Measurements from ENCODE around the gene TBCK.
A peak's percentile ranks its signal among the peaks of the same experiment; 100 is the strongest.

TBCK gene

DNA sequence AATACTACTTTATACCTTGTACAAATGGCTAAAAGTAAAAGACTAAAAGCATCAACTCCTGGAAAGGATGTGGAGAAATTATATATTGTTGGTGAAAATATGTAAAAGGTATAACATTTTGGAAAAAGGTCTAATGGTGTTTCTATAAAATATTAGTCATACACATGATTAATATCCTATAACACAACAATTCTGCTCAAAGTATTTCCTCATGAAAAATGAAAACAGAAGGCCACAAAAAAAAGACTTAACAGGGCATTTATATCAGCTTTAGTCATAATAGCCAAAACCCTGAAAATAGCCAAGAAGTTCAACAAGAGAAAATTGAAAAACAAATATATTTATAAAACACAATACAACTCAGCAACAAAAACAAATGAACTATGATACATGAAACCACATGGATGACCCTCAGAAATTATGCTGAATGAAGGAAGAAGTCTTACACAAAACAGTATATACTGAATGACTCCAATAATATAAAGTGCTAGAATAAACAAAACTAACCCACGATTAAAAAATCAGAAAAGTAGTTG lies 38.8 kb downstream of the TBCK start:
- no peak for FAIRE-seq
- no peak for DNase-seq (ENCODE audit: insufficient read length)
- no peak for TF ChIP-seq TAF1 (IDR thresholded peaks at IDR 0.05; ENCODE audit: borderline replicate concordance, low read depth, low read length)
- TF ChIP-seq POLR2A (IDR thresholded peaks at IDR 0.05; ENCODE audit: low read depth, low read length), result no peak
- no peak for TF ChIP-seq POLR2AphosphoS5 (IDR thresholded peaks at IDR 0.05; ENCODE audit: low read depth, low read length)

GRCh38 chr4:106273831-106274230 lies 42.2 kb downstream of the TBCK start:
- TF ChIP-seq POLR2A (IDR thresholded peaks at IDR 0.05; ENCODE audit: low read depth, low read length) (no peak), POLR2AphosphoS5 (IDR thresholded peaks at IDR 0.05; ENCODE audit: low read depth, low read length) (no peak), TAF1 (IDR thresholded peaks at IDR 0.05; ENCODE audit: borderline replicate concordance, low read depth, low read length) (no peak)
- FAIRE-seq (no peak), DNase-seq (ENCODE audit: insufficient read length) (no peak)

GRCh38 chr4:106270736-106271135 lies 45.3 kb downstream of the TBCK start:
- FAIRE-seq, result no peak
- no peak for TF ChIP-seq POLR2AphosphoS5 (IDR thresholded peaks at IDR 0.05; ENCODE audit: low read depth, low read length)
- TF ChIP-seq TAF1 (IDR thresholded peaks at IDR 0.05; ENCODE audit: borderline replicate concordance, low read depth, low read length), result no peak
- no peak for TF ChIP-seq POLR2A (IDR thresholded peaks at IDR 0.05; ENCODE audit: low read depth, low read length)

GRCh38 chr4:106269711-106270110 lies 46.3 kb downstream of the TBCK start:
- TF ChIP-seq TAF1 (IDR thresholded peaks at IDR 0.05; ENCODE audit: borderline replicate concordance, low read depth, low read length) (no peak), POLR2A (IDR thresholded peaks at IDR 0.05; ENCODE audit: low read depth, low read length) (no peak), POLR2AphosphoS5 (IDR thresholded peaks at IDR 0.05; ENCODE audit: low read depth, low read length) (no peak)
- DNase-seq (ENCODE audit: insufficient read length) (no peak), FAIRE-seq (no peak)

More at GRCh38 chr4:106270736-106271135, 45.3 kb downstream of the TBCK start:
- no peak for DNase-seq (ENCODE audit: insufficient read length)

DNA sequence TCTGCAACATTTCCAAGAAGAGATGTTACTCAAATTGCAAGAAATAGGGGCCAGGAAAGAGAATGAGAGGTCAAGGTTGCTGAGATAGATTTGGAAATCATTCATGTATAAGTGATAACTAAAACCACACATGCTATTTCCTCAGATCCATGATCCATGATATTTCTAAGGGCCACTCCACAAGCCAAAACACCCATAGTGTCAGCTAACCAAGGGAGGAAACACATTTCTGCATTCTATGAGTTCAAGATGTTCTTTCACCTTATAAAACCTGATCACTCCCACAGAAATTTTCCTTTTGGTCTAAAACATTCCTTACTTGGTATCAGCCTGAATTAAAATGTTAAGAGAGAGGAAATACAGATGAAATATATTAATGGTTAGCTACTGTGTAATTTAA lies 47.2 kb downstream of the TBCK start:
- no peak for FAIRE-seq
- TF ChIP-seq TAF1 (IDR thresholded peaks at IDR 0.05; ENCODE audit: borderline replicate concordance, low read depth, low read length) (no peak), POLR2A (IDR thresholded peaks at IDR 0.05; ENCODE audit: low read depth, low read length) (no peak), POLR2AphosphoS5 (IDR thresholded peaks at IDR 0.05; ENCODE audit: low read depth, low read length) (no peak)
- DNase-seq (ENCODE audit: insufficient read length), result no peak

DNA sequence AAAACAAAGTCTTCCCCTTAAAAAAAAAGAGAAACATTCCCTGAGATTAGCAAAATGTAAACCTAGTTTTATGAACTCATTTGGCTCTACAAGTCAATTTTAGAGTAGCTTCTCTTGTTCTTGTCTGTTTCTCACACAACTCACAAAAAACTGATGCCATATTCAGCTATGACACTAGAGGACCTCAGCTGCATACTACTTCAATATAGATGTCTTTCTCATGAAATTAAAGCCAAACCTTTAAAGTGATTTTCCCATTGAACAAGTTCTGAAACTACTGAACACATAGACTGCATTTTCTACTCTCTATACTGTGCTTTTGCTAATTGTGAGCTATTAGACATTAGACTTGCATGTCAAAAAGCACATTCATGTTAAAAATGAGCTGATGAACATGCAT lies 49.8 kb downstream of the TBCK start:
- DNase-seq (ENCODE audit: insufficient read length), result no peak
- TF ChIP-seq TAF1 (IDR thresholded peaks at IDR 0.05; ENCODE audit: borderline replicate concordance, low read depth, low read length), result no peak
- TF ChIP-seq POLR2A (IDR thresholded peaks at IDR 0.05; ENCODE audit: low read depth, low read length), result no peak
- no peak for TF ChIP-seq POLR2AphosphoS5 (IDR thresholded peaks at IDR 0.05; ENCODE audit: low read depth, low read length)
- peak; percentile 40 for FAIRE-seq

DNA sequence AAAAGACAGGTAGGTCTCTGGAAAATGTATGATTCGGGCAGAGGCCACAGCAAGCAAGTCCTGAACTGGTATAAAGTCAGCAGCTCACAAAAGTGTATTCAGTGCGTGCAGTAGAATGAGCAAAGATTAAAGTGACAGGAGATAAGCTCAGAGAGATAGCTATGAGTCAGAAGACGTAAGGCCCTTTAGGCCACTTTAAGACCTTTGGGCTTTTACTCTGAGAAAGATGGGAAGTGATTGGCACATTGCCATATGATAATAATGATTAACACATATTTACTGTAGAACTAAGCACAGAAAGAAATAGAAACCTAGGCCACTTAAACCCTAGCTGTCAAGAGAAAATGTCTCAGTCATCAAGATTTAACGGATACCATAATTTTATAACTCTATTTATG lies 51.7 kb downstream of the TBCK start:
- TF ChIP-seq POLR2AphosphoS5 (IDR thresholded peaks at IDR 0.05; ENCODE audit: low read depth, low read length), result no peak
- FAIRE-seq, result no peak
- DNase-seq (ENCODE audit: insufficient read length), result no peak

DNA sequence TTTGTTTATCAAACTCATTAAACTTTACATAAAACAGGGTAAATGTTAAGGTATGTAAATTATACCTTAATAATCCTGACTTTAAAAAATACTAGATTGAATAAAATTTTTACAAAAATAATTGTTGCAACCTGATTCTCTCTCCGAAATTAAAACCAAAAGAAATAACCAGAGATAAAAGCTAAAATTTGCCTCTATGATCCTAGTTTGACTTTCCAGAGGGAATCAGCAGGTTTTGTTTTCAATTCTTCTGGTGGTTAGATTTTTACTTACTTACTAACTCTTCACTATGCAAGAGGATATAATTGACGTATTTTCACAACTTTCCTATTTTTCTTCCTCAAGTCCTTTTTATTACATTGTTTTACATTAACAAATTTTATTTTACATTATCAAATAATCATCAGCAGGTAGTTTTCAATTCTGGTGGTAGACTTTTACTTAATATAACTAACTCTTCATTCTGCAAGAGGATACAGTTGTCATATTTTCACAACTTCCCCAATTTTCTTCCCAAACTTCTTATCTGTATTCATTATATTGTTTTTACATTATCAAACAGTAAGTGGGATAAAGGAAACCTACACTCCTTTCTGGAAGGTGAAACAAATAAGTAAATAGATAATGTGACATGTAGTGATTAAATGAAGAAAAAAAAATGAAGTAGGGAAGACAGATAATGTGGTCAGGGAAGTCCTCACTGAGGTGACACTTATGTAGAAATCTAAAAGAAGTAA lies 52.2 kb downstream of the TBCK start:
- TF ChIP-seq TAF1 (IDR thresholded peaks at IDR 0.05; ENCODE audit: borderline replicate concordance, low read depth, low read length) (no peak), POLR2AphosphoS5 (IDR thresholded peaks at IDR 0.05; ENCODE audit: low read depth, low read length) (no peak), POLR2A (IDR thresholded peaks at IDR 0.05; ENCODE audit: low read depth, low read length) (no peak)
- DNase-seq (ENCODE audit: insufficient read length) (no peak), FAIRE-seq (no peak)

DNA sequence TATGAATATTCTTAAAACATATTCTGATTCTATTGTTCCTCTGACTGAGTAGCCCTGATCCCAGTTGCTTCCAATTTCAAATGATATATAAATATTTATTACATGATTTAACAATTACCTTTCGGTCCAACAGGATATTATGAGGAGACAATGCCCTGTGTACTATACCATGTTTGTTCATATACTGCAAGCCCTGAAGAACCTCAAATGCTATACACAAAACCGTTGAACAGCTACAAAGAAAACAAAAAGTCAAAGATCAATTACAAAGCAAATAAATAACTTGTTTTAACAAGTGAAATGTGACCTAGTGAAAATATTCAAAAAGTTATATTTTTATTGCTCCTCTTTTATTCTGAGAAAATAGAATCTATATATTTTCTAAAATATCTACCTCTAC lies 54.0 kb downstream of the TBCK start:
- DNase-seq (ENCODE audit: insufficient read length), result no peak
- TF ChIP-seq TAF1 (IDR thresholded peaks at IDR 0.05; ENCODE audit: borderline replicate concordance, low read depth, low read length) (no peak), POLR2AphosphoS5 (IDR thresholded peaks at IDR 0.05; ENCODE audit: low read depth, low read length) (no peak), POLR2A (IDR thresholded peaks at IDR 0.05; ENCODE audit: low read depth, low read length) (no peak)
- FAIRE-seq, result peak; percentile 57

DNA sequence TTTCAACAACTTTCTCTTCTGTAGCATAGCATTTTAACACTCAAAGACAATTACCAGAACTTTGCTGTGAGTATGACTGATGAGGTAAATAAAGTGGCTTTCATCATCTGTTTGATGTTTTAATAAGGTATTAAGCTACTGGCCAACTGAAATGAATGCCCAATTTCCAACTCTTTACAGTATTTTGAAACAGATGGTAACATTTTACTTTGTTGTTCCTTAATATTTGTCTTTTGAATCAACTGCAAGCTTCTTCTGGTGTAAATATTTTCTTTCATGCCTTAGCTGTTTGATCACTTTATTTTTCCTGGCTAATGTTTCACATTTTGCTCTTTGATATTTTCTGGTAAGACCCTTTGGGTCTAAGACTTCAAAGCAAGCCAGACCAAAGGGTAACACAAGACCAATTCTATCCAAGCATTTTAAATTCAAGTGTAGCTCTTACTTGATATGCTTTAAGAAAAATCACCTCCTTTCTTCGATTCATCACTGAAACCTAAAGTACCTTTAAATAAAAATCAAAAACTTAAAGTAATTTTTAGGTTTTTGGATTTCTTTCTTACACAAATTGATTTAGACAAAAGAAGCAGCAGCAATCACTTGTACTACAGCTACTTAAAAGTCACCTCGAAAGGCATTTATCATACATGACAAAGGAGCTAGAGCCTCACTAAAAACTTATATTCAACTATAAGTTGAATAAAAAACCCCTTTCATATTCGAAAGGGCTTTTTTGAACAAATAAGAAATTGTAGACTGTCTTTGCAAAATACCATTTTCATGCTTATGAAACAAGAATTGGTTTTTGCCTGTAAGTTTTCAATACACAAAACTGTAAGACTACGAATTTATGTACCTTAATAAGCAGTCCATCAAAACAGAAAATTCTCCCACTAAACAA lies 57.6 kb downstream of the TBCK start:
- no peak for TF ChIP-seq POLR2A (IDR thresholded peaks at IDR 0.05; ENCODE audit: low read depth, low read length)
- TF ChIP-seq POLR2AphosphoS5 (IDR thresholded peaks at IDR 0.05; ENCODE audit: low read depth, low read length), result no peak
- no peak for TF ChIP-seq TAF1 (IDR thresholded peaks at IDR 0.05; ENCODE audit: borderline replicate concordance, low read depth, low read length)
- DNase-seq (ENCODE audit: insufficient read length), result no peak
- no peak for FAIRE-seq

GRCh38 chr4:106256190-106256589 lies 59.8 kb downstream of the TBCK start:
- TF ChIP-seq POLR2A (IDR thresholded peaks at IDR 0.05; ENCODE audit: low read depth, low read length) (no peak), POLR2AphosphoS5 (IDR thresholded peaks at IDR 0.05; ENCODE audit: low read depth, low read length) (no peak), TAF1 (IDR thresholded peaks at IDR 0.05; ENCODE audit: borderline replicate concordance, low read depth, low read length) (no peak)
- DNase-seq (ENCODE audit: insufficient read length) (no peak), FAIRE-seq (no peak)
